Measurements from ENCODE around the gene C1QC.
A peak's percentile ranks its signal among the peaks of the same experiment; 100 is the strongest.

The C1QC gene

GRCh38 chr1:22619252-22619651, 24.2 kb upstream of the C1QC start:
- DNase-seq (ENCODE audit: low spot score): no peak

DNA sequence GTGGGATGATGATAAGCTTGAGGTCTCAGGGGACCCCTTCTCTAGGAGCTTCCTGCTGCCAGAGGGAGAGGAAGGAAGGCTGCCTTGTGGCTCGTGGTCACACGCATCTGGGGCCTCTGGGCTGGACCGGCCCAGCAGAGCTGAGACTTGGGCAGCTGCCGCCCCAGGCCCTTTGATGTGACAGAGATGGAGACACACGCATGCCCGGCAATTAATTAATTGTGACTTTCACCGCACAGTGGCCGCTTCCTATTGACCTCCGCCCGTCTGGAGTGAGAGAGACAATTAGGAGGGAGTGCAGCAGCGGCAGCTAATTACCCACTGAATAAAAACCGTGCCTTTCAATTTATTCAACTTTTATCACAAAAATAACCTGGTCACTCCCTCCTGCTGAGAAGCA, 23.6 kb upstream of the C1QC start:
- no peak for DNase-seq (ENCODE audit: low spot score)

DNA sequence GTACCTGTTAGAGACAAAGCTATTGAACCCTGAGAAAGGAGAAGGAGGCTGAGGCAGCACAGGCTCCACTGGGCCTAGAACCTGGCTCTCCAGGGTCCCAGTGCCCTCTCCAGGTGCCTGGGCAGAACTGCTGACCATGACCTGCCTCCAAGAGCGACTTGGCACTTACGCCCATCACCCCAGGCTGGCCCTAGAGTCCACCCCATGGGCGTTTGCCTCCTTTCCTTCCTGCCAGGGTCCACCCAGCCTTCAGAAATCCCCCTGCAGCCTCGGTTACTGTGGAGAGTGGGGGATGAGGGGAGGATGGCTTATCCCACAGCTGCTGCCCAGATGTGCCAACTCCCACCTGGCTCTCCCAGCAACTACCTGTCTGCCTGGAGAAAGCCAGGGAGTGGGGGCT, 21.7 kb upstream of the C1QC start:
- DNase-seq (ENCODE audit: low spot score): no peak

DNA sequence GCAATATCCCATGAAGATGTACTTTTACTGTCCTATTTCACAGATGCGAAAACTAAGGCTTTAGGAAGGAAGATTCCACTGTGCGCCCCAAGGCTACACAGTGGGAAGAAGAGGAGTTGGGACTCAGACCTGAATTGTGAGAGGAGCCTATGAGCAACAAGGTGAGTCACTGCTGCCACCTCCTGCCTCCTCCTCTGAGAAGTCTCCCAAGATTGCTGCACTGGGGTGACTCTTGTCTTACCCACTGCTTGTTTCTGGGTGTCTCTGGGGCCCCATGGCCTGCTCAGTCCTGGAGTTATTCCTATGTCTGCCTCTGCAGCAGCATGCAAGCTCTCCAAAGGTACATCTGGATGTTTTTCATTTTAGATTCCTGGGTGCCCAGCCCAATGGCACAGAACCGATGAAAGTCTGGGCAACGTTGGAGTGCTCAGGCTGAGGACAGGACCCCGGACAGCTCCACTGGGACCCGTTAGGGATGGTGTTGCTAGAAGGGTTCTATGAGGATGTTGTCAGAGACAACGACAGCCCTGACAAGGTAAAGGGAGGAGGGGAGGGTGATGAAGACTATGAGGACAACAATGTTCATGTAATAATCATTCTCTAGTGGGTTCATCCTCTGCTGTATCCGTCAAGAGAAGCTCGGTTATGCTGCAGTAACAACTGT, 18.0 kb upstream of the C1QC start:
- no peak for DNase-seq (ENCODE audit: low spot score)

DNA sequence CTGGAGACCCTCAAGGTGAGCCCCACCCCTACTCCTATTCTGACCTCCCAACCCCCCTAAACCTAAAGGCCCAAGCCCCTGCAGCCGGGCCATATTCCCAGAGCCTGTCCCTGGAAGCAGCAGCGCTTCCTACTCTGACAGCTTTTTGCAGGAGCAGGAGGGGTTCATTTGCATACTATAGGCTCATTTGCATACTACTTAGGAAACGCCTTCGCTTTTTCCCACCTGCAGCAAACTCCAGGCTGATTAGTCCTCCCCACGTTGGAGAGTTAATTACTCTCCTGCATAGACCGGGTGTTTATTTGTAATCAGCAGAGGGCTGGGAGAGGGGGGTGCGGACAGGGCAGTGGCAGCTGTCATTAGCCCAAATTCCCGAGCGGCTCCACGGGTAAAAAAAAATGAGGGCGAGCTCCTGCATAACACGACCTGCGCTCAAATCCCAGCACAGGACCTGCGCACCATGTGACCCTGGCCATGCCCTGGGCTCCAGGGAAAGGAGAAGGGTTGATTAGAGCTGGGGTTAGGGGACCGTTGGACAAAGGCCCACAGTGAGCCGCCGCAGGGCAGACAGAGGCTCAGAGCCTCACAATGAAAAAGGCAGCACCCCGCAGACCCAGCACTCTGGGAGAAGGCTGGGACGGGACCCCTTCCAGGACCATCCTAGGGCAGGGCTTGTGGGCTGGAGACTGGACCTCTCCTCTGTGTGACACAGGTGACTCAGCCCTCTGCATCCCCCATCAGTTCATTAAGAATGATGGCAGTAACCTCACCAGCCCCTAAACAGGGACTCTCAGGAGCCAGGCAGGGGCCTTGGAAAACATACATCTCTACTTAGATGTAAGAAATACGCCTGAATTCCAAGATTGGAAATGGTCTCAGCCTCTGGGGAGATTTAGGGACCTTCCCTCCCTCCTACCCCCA, 16.9 kb upstream of the C1QC start:
- no peak for DNase-seq (ENCODE audit: low spot score)

GRCh38 chr1:22627331-22627730, 16.1 kb upstream of the C1QC start:
- no peak for DNase-seq (ENCODE audit: low spot score)

- no peak for DNase-seq (ENCODE audit: low spot score)
Observed at GRCh38 chr1:22628698-22629444, 14.6 kb upstream of the C1QC start.

- no peak for DNase-seq (ENCODE audit: low spot score)
Observed at GRCh38 chr1:22629886-22630285, 13.5 kb upstream of the C1QC start.

GRCh38 chr1:22633697-22634463, 9.6 kb upstream of the C1QC start:
- no peak for DNase-seq (ENCODE audit: low spot score)

GRCh38 chr1:22635436-22635835, 8.0 kb upstream of the C1QC start:
- no peak for DNase-seq (ENCODE audit: low spot score)

DNA sequence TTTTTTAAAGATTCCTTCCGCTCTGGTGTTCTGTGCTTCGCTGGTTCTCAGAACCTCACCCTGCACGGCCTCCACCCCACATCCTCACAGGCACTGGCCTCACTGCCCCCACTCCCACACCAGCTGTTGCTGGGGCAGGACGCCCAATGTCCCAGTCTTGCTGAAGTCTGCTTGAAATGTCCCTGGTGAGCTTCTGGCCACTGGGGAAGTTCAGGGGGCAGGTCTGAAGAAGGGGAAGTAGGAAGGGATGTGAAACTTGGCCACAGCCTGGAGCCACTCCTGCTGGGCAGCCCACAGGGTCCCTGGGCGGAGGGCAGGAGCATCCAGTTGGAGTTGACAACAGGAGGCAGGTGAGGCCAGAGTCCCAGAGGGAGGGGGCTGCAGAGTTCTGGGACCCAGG, 7.1 kb upstream of the C1QC start, which contains the start of gene C1QA:
Gene C1QA (plus strand): TSS at position 276 of the 400 bp plus-strand sequence. CDS start 989 bp downstream, outside the sequence.
- DNase-seq (ENCODE audit: low spot score): no peak

DNA sequence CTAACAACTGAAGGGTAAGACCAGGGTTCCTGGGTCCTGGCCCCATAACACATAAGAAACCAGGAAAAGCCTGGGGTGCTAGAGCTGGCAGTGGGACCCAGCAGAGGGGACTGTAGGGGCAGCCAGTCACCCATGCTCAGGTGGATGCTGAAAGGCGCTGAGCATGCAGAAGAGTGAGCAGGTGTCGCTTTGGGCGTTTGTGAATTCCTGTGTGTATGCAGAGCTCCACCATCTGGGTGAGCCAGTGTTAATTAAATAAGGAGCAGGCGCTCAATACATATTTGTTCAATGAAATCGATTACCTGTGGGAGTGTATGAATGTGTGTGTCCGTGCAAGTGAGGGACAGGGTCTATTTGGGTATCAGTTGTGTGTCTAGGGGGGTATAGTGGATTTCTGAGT, 6.5 kb upstream of the C1QC start:
- no peak for DNase-seq (ENCODE audit: low spot score)

DNA sequence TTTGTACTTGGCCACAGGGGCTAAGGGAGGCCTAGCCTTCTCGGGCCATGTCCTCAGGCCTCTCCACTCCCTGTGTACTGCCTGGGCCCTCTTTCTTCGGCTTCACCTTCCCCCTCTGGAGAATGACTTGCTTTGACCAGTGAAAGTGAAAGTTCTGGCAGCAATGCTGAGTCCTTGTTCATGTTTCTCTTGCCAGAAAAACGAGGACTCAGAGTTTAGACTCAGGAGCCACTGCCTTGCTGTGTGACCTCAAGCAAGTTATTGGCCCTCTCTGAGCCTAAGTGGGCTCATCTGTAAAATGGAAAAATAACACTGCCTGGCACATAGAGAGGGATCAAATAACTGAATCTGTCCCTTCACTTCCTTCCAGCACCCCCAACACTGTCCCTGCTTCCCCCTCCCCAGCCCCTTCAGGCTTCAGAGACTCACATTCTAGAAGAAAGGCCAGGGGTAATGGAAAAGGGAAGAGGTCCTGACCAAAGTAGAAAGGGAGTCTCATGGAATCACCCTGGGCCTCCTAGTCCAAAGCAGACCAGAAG, 5.5 kb upstream of the C1QC start:
- no peak for DNase-seq (ENCODE audit: low spot score)

- DNase-seq (ENCODE audit: low spot score): no peak
Observed at GRCh38 chr1:22638476-22639234, 4.8 kb upstream of the C1QC start.

DNA sequence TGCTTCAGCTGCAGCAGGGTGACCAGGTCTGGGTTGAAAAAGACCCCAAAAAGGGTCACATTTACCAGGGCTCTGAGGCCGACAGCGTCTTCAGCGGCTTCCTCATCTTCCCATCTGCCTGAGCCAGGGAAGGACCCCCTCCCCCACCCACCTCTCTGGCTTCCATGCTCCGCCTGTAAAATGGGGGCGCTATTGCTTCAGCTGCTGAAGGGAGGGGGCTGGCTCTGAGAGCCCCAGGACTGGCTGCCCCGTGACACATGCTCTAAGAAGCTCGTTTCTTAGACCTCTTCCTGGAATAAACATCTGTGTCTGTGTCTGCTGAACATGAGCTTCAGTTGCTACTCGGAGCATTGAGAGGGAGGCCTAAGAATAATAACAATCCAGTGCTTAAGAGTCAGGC, 4.1 kb upstream of the C1QC start:
- peak; percentile 58 for DNase-seq (ENCODE audit: low spot score)

- DNase-seq (ENCODE audit: low spot score): no peak
Observed at GRCh38 chr1:22641247-22641646, 2.2 kb upstream of the C1QC start.

- DNase-seq (ENCODE audit: low spot score): peak; percentile 74
Observed at GRCh38 chr1:22641906-22642636, 1.4 kb upstream of the C1QC start.

GRCh38 chr1:22643928-22644327, 495 bp downstream of the C1QC start:
- DNase-seq (ENCODE audit: low spot score): no peak

GRCh38 chr1:22645931-22646330, 2.5 kb downstream of the C1QC start:
- DNase-seq (ENCODE audit: low spot score): no peak

DNA sequence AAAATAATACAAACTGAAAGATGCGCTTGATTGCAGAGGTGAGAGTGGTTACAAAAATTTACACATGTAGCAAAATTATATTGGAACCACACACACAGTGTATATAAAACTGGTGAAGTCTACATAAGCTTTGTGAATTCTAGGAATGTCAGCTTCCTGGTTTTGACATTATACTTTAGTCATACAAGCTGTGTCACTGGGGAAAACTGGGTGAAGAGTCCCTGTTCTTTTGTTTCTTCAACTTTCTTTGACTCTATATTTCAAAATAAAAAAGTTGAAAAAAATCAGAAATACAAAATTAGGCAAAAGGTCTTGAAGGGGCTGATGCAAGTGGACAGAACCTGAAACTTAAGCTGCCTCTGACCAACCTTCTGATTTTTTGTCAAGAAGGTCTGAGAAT, 3.0 kb downstream of the C1QC start:
- DNase-seq (ENCODE audit: low spot score): no peak
